Heart left ventricle (tissue), 16 donors: ENCODE measurements around the gene CPT1A. TPM values are rescaled to one million over a fixed set of nuclear protein-coding genes. Genes with fewer than 3 reads are reported as not detected.

Experiments
- ATAC-seq, 4 donors: fragments of 200-7000 bp; cut with Tn5 transposase; one replicate each; pipeline ENCODE4 v1.9.1; 2020 to 2022; ENCODE audit warnings: moderate library complexity in 4 of 4, mild to moderate bottlenecking in 3 of 4, moderate number of reproducible peaks in 1 of 4
- DNase-seq, 5 donors: peaks; one replicate each; pipeline ENCODE4 v3.0.0-alpha.2; 2020
- H3K27ac ChIP-seq, 12 donors: fragments of 200-600 bp; sonication (generic) in 4 of 12; one replicate each; pipeline versions ENCODE4 v1.5.0 to v1.8.0; 2016 to 2022; ENCODE audit warnings: mild to moderate bottlenecking in 2 of 12
- H3K27me3 ChIP-seq, 9 donors: fragments of 200-600 bp; sonication (generic) in 2 of 9; one replicate each; pipeline versions ENCODE4 v1.5.1 to v1.8.0; 2016 to 2022; ENCODE audit warnings: mild to moderate bottlenecking in 3 of 9
- H3K36me3 ChIP-seq, 9 donors: fragments of 200-600 bp; sonication (generic) in 2 of 9; one replicate each; pipeline versions ENCODE4 v1.5.0 to v1.8.0; 2018 to 2022; ENCODE audit warnings: mild to moderate bottlenecking in 2 of 9
- H3K4me1 ChIP-seq, 12 donors: fragments of 200-600 bp; sonication (generic) in 4 of 12; one replicate each; pipeline versions ENCODE4 v1.5.0 to v1.8.0; 2016 to 2022; ENCODE audit warnings: mild to moderate bottlenecking in 3 of 12
- H3K4me3 ChIP-seq, 12 donors: fragments of 200-600 bp; sonication (generic) in 4 of 12; one replicate each; pipeline versions ENCODE4 v1.5.0 to v1.8.0; 2017 to 2022; ENCODE audit warnings: mild to moderate bottlenecking in 9 of 12, moderate library complexity in 4 of 12
- H3K9me3 ChIP-seq, 12 donors: fragments of 200-600 bp; sonication (generic) in 4 of 12; one replicate each; pipeline versions ENCODE4 v1.5.0 to v1.8.0; 2016 to 2022; ENCODE audit warnings: mild to moderate bottlenecking in 1 of 12
- CTCF ChIP-seq, 12 donors: fragments of 200-600 bp; sonication (generic) in 4 of 12; IDR thresholded peaks; one replicate each; pipeline versions ENCODE4 v1.5.0 to v1.8.0; 2018 to 2022; ENCODE audit warnings: antibody characterized with exemption in 12 of 12, mild to moderate bottlenecking in 5 of 12
- POLR2A ChIP-seq, 2 donors: fragments of 450-650 bp; IDR thresholded peaks; one replicate each; pipeline ENCODE4 v1.6.1; 2017; ENCODE audit warnings: antibody characterized with exemption in 2 of 2, mild to moderate bottlenecking in 2 of 2, moderate library complexity in 2 of 2
- WGBS, 4 donors: extraction: QIAGEN DNeasy Blood & Tissue Kit in 2 of 4; methylation state at CpG; one replicate each; pipeline versions ENCODE4 v1.1.5 to v1.1.7; 2013 to 2018; 5-methylcytosine and 5-hydroxymethylcytosine counted together
- intact Hi-C, 10 donors: fragments of 100-400 bp; cut with DNase I; formaldehyde crosslinking; loops; one replicate each; pipeline versions ENCODE4 v1.11.1 to v1.14.2; 2022
- polyA plus RNA-seq, 2 donors: library from polyadenylated mRNA; stranded (reverse); fragments of 200-250 nt; gene quantifications; one replicate each; pipeline ENCODE4 v1.2.3, GENCODE V29; 2013
- total RNA-seq, 9 donors: library from RNA; depleted of rRNA in 2 of 9; stranded (reverse); fragments of >200 nt in 2 of 9; fragmentation: NEBNext Ultra II Directional in 3 of 9; extraction: Animal tissue kit (Norgen Biotek cat#: 25700) in 3 of 9; gene quantifications; one replicate each; pipeline versions ENCODE4 v1.1.0 to v1.2.4, GENCODE V29; 2016 to 2023
- donor health status: ischemic (EF 13 %, LVEDD 7.1; RV severe dilation, severe dysfunction).
- donor health status: healthy with polysubstance abuse.
- donor health status: DM: no; HTN: yes; CAD: no.
- donor health status: DM: no; HTN: no; CAD: no.
- donor health status: ischemic (EF 25% LVEDD 6.9; RV normal size, moderate dysfunction).
- donor health status: ischemic (EF 25% LVEDD 5.7; RV mildly dilated, moderate dysfunction).
- donor health status: healthy.
- donor health status: DM: yes; HTN: yes; CAD: no.
- donor health status: ischemic (EF 35%, LVEDD 5.7; RV mildly dilated, moderate dysfunction).
- donor health status: nonischemic (EF 11% LVEDD 7.7; RV severe dilation, severe dysfunction).
- donor health status: DM: yes; HTN: yes; CAD: no.
- donor health status: PGD.
- donor health status: ischemic (EF 29% LVEDD 5.4; RV normal size, mild dysfunction).
- donor health status: nonischemic (EF 23%, LVEDD 6.1; RV moderate dilation, normal function).

CPT1A gene
- total and polyA plus RNA-seq, 11 donors, result 20.9 to 116 (median 51.6) TPM

DNA sequence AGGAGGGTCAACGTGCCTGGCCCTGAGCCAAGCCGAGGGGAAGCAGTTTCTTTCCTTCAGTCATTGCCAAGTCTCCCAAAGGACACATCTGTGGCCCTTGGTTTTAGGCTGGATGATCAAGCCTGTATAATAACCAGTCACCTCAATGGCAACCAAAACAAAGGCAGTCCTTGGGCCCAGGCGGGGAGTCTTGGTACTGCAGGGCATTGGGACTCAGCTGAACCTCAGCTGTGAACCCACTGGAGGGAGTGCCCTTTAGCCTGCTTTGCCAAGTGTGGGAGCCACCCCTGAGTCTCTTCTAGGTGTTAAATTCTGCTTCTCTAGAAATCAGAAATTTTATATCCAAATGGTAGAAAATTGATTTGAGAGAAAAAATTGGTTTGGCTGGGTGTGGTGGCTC, 36.9 kb downstream of the CPT1A start:
- Histone ChIP-seq H3K4me3 (no peak overlapping the region), H3K4me1 (peaks cover 0 to 10% (median 5%) of the 10 kb centered on the region in 12 donors), H3K9me3 (no peaks in the 10 kb centered on the region), H3K27ac (no peak overlapping the region), H3K36me3 (peaks cover 0 to 91% (median 73%) of the 10 kb centered on the region in 9 donors), H3K27me3 (no peaks in the 10 kb centered on the region)
- intact Hi-C loops, result loop anchor here in 1 of 10 donors (5.0 kb wide), 1 partner anchor 38 kb away; the partner anchor contains the start of gene CPT1A
- WGBS, 4 donors, result 61 to 72% (median 66%) methylated on average over 3 of the region's 3 CpGs
- no peak for TF ChIP-seq CTCF (IDR thresholded peaks at IDR 0.05)
- TF ChIP-seq POLR2A (IDR thresholded peaks at IDR 0.05), result no peak
- no peak for DNase-seq
- no peak for ATAC-seq

DNA sequence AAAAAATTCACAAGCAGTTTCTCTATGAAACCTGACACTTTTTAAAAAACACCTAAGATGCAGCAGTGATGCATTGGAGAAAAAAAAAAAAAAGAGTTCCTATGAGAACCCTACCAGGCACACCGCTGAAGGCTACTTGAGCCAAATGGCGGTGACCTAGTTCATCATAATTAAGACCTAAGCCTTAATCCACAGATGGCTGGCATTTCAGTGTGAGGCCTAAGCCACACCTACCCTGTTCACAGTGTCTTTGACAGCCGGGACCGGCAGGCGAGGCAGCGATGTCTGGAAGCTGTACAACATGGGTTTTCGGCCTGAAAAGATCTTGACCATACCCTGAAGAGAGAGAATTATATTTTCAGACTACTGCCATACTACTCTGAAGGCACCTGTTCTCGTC, 38.0 kb downstream of the CPT1A start:
- no peak for ATAC-seq
- no peak for TF ChIP-seq POLR2A (IDR thresholded peaks at IDR 0.05)
- Histone ChIP-seq H3K27ac (no peak overlapping the region), H3K4me3 (no peak overlapping the region), H3K9me3 (no peaks in the 10 kb centered on the region), H3K4me1 (peaks cover 0 to 9% (median 0%) of the 10 kb centered on the region in 12 donors), H3K36me3 (peaks cover under 1 to 95% (median 82%) of the 10 kb centered on the region in 9 donors), H3K27me3 (no peaks in the 10 kb centered on the region)
- no peak for DNase-seq
- WGBS, 4 donors, result 91 to 94% (median 92%) methylated on average over 8 of the region's 8 CpGs
- intact Hi-C loops, result no loop called here

- Histone ChIP-seq H3K27me3 (no peaks in the 10 kb centered on the region), H3K9me3 (no peaks in the 10 kb centered on the region), H3K27ac (no peak overlapping the region), H3K36me3 (peaks cover 5 to 100% (median 97%) of the 10 kb centered on the region in 9 donors), H3K4me3 (no peak overlapping the region), H3K4me1 (peaks cover 0 to 5% (median 0%) of the 10 kb centered on the region in 12 donors)
- WGBS, 4 donors, result 70 to 75% (median 74%) methylated on average over 22 to 23 of the region's 23 CpGs
- DNase-seq (no peak), ATAC-seq (peak in 2 of 4 donors; percentile 20 to 49)
- TF ChIP-seq CTCF (IDR thresholded peaks at IDR 0.05) (peak; percentile 31 to 65 (median 55)), POLR2A (IDR thresholded peaks at IDR 0.05) (no peak)
- intact Hi-C loops, result loop anchor here in 1 of 10 donors (5.0 kb wide), 1 partner anchor 44 kb away; the partner anchor contains the start of gene CPT1A
Measured at GRCh38 chr11:68798221-68798813, 43.4 kb downstream of the CPT1A start.

- ATAC-seq, result peak; percentile 75 to 86 (median 84)
- H3K9me3 ChIP-seq, result no peaks in the 10 kb centered on the region
- no peaks in the 10 kb centered on the region for H3K27me3 ChIP-seq
- peaks cover 5 to 100% (median 99%) of the 10 kb centered on the region in 9 donors for H3K36me3 ChIP-seq
- peak overlapping the region in 6 of 12 donors; percentile 18 to 51 (median 21) for H3K27ac ChIP-seq
- intact Hi-C loops, result loop anchor here in 1 of 10 donors (5.0 kb wide), 1 partner anchor 46 kb away; the partner anchor contains the start of gene CPT1A
- 67 to 75% (median 70%) methylated on average over 16 to 19 of the region's 19 CpGs for WGBS, 4 donors
- H3K4me1 ChIP-seq, result peaks cover 0 to 5% (median 0%) of the 10 kb centered on the region in 12 donors
- DNase-seq, result peak in 3 of 5 donors; percentile 42 to 72 (median 56)
- no peak overlapping the region for H3K4me3 ChIP-seq
- no peak for TF ChIP-seq CTCF (IDR thresholded peaks at IDR 0.05)
- TF ChIP-seq POLR2A (IDR thresholded peaks at IDR 0.05), result no peak
Measured at GRCh38 chr11:68796801-68797200, 44.9 kb downstream of the CPT1A start.
